ENCODE results near the gene ISOC1.

DNA sequence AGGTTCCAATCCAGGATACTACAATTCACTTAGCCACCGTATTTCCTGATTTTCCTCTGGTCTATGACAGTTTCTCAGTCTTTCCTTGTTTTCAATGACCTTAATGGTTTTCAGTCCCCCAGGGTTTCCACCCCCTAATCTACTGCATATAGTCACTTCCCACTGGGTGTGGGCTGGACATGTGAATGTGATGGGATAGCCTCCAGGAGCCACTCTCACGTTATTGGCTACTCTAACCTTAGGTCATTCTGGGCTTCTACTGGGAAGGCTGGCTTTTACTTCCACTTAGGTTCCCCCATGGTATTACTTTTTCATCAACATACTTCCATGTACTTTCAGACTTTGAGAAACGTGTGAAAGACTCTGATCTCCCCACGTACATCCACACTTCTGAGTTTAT is 46.5 kb downstream of the ISOC1 start:
- TF ChIP-seq SAP130 (CRISPR knock-in tag; IDR thresholded peaks at IDR 0.05; ENCODE audit: low read depth) (no peak), POLR2AphosphoS5 (IDR thresholded peaks at IDR 0.05; ENCODE audit: low read depth, low read length) (no peak), FOXO1 (CRISPR knock-in tag; IDR thresholded peaks at IDR 0.05) (no peak), JUN (CRISPR knock-in tag; IDR thresholded peaks at IDR 0.05) (no peak), ZFP41 (CRISPR knock-in tag; IDR thresholded peaks at IDR 0.05; ENCODE audit: borderline replicate concordance) (no peak), TARDBP (CRISPR knock-in tag; IDR thresholded peaks at IDR 0.05) (no peak), DMAP1 (CRISPR knock-in tag; IDR thresholded peaks at IDR 0.05) (no peak)
- TF ChIP-seq, protein P1, sequence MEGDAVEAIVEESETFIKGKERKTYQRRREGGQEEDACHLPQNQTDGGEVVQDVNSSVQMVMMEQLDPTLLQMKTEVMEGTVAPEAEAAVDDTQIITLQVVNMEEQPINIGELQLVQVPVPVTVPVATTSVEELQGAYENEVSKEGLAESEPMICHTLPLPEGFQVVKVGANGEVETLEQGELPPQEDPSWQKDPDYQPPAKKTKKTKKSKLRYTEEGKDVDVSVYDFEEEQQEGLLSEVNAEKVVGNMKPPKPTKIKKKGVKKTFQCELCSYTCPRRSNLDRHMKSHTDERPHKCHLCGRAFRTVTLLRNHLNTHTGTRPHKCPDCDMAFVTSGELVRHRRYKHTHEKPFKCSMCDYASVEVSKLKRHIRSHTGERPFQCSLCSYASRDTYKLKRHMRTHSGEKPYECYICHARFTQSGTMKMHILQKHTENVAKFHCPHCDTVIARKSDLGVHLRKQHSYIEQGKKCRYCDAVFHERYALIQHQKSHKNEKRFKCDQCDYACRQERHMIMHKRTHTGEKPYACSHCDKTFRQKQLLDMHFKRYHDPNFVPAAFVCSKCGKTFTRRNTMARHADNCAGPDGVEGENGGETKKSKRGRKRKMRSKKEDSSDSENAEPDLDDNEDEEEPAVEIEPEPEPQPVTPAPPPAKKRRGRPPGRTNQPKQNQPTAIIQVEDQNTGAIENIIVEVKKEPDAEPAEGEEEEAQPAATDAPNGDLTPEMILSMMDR (CRISPR knock-in tag; IDR thresholded peaks at IDR 0.05): no peak
